ENCODE results near the gene BAG5.

Gene BAG5

DNA sequence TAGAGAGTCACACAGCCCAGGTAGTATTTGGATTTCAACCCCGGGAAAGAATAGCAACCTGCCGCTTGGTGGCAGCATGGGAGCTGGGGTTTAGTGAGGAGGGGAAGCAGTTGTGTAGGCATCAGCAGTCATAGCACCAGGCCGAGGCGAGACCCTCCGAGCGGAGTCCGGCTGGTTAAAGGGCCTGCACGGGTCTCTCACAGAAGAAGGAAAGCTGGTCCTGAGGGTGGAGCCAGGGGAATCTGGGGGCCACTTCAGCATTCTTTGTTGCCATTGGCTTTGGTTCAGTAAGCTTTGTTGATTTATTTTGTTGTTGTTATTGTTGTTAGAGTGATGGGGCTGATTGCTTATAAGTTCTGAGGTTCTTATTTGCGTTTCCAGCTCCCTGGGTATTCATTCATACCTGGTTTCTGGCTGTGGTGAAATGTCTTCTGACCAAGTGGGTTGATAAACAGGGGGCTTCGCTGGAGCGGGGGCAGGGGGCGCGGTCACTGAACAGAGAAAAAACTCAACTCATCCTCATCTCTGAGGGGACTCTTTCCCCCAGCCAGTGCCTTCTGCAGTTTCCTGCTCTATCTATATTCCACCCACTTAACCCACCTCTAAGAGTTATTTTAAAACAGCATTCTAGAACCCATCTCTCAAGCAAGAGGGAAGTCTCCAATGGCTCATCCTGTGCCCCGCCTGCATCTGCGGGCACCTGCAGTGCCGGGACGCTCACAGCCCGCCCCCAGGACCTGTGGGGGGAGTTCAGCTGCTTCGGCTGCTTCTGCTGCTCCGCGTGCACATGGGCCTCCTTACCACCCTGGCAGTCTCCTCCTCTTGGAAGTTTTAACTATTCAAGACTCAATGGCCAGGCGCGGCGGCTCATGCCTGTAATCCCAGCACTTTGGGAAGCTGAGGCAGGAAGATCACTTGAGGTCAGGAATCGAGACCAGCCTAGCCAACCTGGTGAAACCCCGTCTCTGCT, 51.4 kb downstream of the BAG5 start:
- no peak for DNase-seq (ENCODE audit: low read depth in 2 of 3, low spot score in 2 of 3)

DNA sequence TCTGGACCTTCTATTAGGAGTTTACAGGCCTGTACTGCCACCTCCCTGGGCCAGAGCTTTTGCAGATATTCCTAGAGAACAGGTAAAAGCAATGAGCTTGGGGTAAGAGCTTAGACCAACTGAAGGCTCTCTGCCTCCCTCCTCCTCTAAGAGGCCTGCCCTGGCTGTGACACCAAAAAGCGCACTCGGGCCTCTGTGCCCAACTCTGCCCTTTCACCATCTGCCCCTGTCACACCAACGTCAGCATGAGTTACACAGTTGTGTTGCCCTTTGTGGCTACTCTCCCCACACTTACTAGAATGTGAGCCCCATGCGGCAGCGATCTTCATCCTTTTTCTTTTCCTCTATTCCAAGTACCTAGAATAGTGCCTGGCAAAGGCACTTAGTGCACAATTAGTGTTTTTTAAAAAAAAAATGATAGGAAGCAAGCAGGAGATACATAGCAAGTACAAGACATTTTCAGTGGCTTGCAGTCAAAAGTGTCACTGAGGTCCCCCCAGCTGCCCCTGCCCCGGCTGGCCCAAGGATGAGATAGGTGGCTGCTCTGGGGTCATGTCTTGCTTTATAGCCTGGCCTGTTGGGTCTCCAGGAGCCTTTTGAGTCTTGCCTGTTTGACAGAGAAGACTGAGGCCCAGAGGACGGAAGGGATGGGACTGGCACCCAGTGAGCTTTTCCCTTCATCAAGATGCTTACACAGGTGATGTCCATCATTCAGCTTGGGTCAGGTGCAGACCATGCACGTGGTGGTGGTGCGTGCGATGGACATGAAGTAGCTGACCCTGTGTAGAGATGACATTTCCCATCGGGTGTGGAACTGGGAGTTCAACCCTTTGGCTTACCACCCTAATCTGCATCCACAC, 52.4 kb downstream of the BAG5 start:
- DNase-seq (ENCODE audit: low read depth in 2 of 3, low spot score in 2 of 3), result no peak

GRCh38 chr14:103508521-103509329, 53.7 kb downstream of the BAG5 start:
- DNase-seq (ENCODE audit: low read depth in 2 of 3, low spot score in 2 of 3), result no peak

DNA sequence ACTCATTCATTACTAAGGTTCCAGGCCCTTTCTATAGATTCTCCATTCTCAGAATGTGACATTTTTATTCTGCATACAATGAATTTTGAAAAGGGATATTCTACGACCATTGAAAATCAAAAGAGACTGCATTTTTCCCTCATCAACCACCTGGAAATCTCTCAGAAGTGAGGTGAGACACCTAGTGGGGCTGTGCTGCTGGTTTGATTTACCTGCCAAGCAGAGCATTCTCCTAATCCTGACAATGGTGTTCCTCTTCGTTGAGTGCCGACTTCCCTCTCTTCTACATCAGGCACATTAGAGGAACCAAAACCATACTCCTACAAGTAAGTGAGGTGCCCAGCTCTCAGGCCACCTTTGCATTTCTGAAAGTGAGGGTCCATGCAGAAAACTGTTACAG, 54.7 kb downstream of the BAG5 start:
- no peak for DNase-seq (ENCODE audit: low read depth in 2 of 3, low spot score in 2 of 3)

Data from activated CD8-positive, alpha-beta memory T cell treated with anti-CD3 and anti-CD28 coated beads for 48 hours (primary cell).